ENCODE data around the gene TMEM52B. TPM values are rescaled to one million over a fixed set of nuclear protein-coding genes. Genes with fewer than 3 reads are reported as not detected.

The TMEM52B gene
- total and polyA plus RNA-seq, 2 of the 13 experiments (the other 11 are each of a cell fraction or from before 2014, with no cell fraction given) = not detected

GRCh38 chr12:10194160-10194670 is 15.4 kb downstream of the TMEM52B start:
- CTCF ChIA-PET (ENCODE audit: low intra/inter-chr PET ratio, low total read pairs) = no interaction called here
- FAIRE-seq = no peak
- Histone ChIP-seq H3K79me2 (ENCODE audit: insufficient read depth, low read length) (no peaks in the 10 kb centered on the region), H3K27ac (ENCODE audit: extremely low read length, insufficient read depth, low read length) (no peak overlapping the region), H3K27me3 (ENCODE audit: control insufficient read depth in 1 of 2, insufficient read depth in 2 of 2, low read length in 2 of 2) (no peaks in the 10 kb centered on the region; a peak in 3 of 5 replicates), H3K4me1 (ENCODE audit: insufficient read depth, low read length) (no peaks in the 10 kb centered on the region), H3K36me3 (replicated peaks in 1 of 2; ENCODE audit: control insufficient read depth in 1 of 2, insufficient read depth in 2 of 2, low read length in 2 of 2) (no peaks in the 10 kb centered on the region), H3K4me2 (ENCODE audit: low read depth, low read length) (no peak overlapping the region), H3K4me3 (replicated peaks in 1 of 3; ENCODE audit: insufficient read depth in 1 of 3, low read depth in 2 of 3, low read length in 3 of 3) (no peak overlapping the region), H2AFZ (ENCODE audit: low read length) (no peak overlapping the region), H3K9ac (ENCODE audit: insufficient read depth, low read depth, low read length) (no peak overlapping the region), H3K9me3 (ENCODE audit: low read length) (no peaks in the 10 kb centered on the region), H4K20me1 (ENCODE audit: insufficient read depth, low read length) (no peaks in the 10 kb centered on the region)
- POLR2A ChIA-PET = no interaction called here
- no peak for DNase-seq (ENCODE audit: low spot score)
- 46% methylated on average over 3 of the region's 3 CpGs for WGBS (ENCODE audit: low lambda C conversion rate)
- no peak for ATAC-seq
- intact Hi-C loops (cut with micrococcal nuclease; ENCODE audit: unreplicated experiment) = no loop called here
- in situ Hi-C loops (cut with HindIII; ENCODE audit: extremely low pct_ligation_motif_present, low pct_unique_long_range_greater_than_20kb) = no loop called here
- TF ChIP-seq ZBTB46 (CRISPR knock-in tag; IDR thresholded peaks at IDR 0.05; ENCODE audit: borderline replicate concordance) = no peak
- no peak for TF ChIP-seq RORA (CRISPR knock-in tag; IDR thresholded peaks at IDR 0.05)
- TF ChIP-seq ATRX (CRISPR knock-in tag; IDR thresholded peaks at IDR 0.05; ENCODE audit: borderline replicate concordance) = no peak
- TF ChIP-seq GATA4 (IDR thresholded peaks at IDR 0.05; ENCODE audit: borderline replicate concordance, low read depth) = no peak
- no peak for TF ChIP-seq THAP7 (CRISPR knock-in tag; IDR thresholded peaks at IDR 0.05)
- BruUV-seq (replicated peaks) = no TSS peak

- H3K79me2 ChIP-seq (ENCODE audit: insufficient read depth, low read length) = no peaks in the 10 kb centered on the region
- intact Hi-C loops (cut with micrococcal nuclease; ENCODE audit: unreplicated experiment) = no loop called here
- POLR2A ChIA-PET = no interaction called here
- CTCF ChIA-PET (ENCODE audit: low intra/inter-chr PET ratio, low total read pairs) = no interaction called here
- no peak overlapping the region for H2AFZ ChIP-seq (ENCODE audit: low read length)
- FAIRE-seq (no peak), DNase-seq (ENCODE audit: low spot score) (no peak), ATAC-seq (no peak)
- H3K4me2 ChIP-seq (ENCODE audit: low read depth, low read length) = no peak overlapping the region
- 42% methylated on average over 8 of the region's 10 CpGs for WGBS (ENCODE audit: low lambda C conversion rate)
- in situ Hi-C loops (cut with HindIII; ENCODE audit: extremely low pct_ligation_motif_present, low pct_unique_long_range_greater_than_20kb) = no loop called here
- no peaks in the 10 kb centered on the region for H3K36me3 ChIP-seq (replicated peaks in 1 of 2; ENCODE audit: control insufficient read depth in 1 of 2, insufficient read depth in 2 of 2, low read length in 2 of 2)
- no peak overlapping the region for H3K9ac ChIP-seq (ENCODE audit: insufficient read depth, low read depth, low read length)
- no TSS peak for BruUV-seq (replicated peaks)
- no peak overlapping the region for H3K27ac ChIP-seq (ENCODE audit: extremely low read length, insufficient read depth, low read length)
- no peaks in the 10 kb centered on the region for H3K9me3 ChIP-seq (ENCODE audit: low read length)
- H3K27me3 ChIP-seq (ENCODE audit: control insufficient read depth in 1 of 2, insufficient read depth in 2 of 2, low read length in 2 of 2) = no peaks in the 10 kb centered on the region; a peak in 3 of 5 replicates
- no peaks in the 10 kb centered on the region for H4K20me1 ChIP-seq (ENCODE audit: insufficient read depth, low read length)
- H3K4me3 ChIP-seq (replicated peaks in 1 of 3; ENCODE audit: insufficient read depth in 1 of 3, low read depth in 2 of 3, low read length in 3 of 3) = no peak overlapping the region
- no peaks in the 10 kb centered on the region for H3K4me1 ChIP-seq (ENCODE audit: insufficient read depth, low read length)
- no peak for TF ChIP-seq NKX3-1 (CRISPR knock-in tag; IDR thresholded peaks at IDR 0.05)
- TF ChIP-seq KLF16 (CRISPR knock-in tag; IDR thresholded peaks at IDR 0.05) = no peak
- no peak for TF ChIP-seq AFF4 (CRISPR knock-in tag; IDR thresholded peaks at IDR 0.05)
- no peak for TF ChIP-seq ZNF670 (CRISPR knock-in tag; IDR thresholded peaks at IDR 0.05; ENCODE audit: borderline replicate concordance)
- TF ChIP-seq ZNF619 (CRISPR knock-in tag; IDR thresholded peaks at IDR 0.05) = no peak
- TF ChIP-seq HDAC1 (CRISPR knock-in tag; IDR thresholded peaks at IDR 0.05) = no peak
- no peak for TF ChIP-seq MED8 (CRISPR knock-in tag; IDR thresholded peaks at IDR 0.05; ENCODE audit: insufficient replicate concordance)
- no peak for TF ChIP-seq HHEX (CRISPR knock-in tag; IDR thresholded peaks at IDR 0.05)
These were observed 17.4 kb downstream of the TMEM52B start for GRCh38 chr12:10196210-10196609.

All from HepG2 (cell line).